Ovary (tissue), 3 donors: ENCODE measurements around the gene PSTPIP1.

Experiments
- EP300 ChIP-seq: sonication (generic); formaldehyde crosslinking; IDR thresholded peaks from one replicate; pipeline ENCODE4 v1.6.1; 2017; ENCODE audit warnings: antibody characterized with exemption
- POLR2A ChIP-seq: fragments of 450-650 bp; IDR thresholded peaks from one replicate; pipeline ENCODE4 v1.6.1; 2017; ENCODE audit warnings: antibody characterized with exemption, mild to moderate bottlenecking, moderate library complexity
- TF ChIP-seq, protein P1 (sequence below), 3 donors: fragments of 450-650 bp in 2 of 3; fragments of 200-600 bp in 1 of 3; IDR thresholded peaks; one replicate each; pipeline versions ENCODE4 v1.5.1 to v1.8.0; 2016 to 2022; ENCODE audit warnings: antibody characterized with exemption in 3 of 3, mild to moderate bottlenecking in 1 of 3
- donor health status: DM: no; HTN: no; CAD: no.

DNA sequence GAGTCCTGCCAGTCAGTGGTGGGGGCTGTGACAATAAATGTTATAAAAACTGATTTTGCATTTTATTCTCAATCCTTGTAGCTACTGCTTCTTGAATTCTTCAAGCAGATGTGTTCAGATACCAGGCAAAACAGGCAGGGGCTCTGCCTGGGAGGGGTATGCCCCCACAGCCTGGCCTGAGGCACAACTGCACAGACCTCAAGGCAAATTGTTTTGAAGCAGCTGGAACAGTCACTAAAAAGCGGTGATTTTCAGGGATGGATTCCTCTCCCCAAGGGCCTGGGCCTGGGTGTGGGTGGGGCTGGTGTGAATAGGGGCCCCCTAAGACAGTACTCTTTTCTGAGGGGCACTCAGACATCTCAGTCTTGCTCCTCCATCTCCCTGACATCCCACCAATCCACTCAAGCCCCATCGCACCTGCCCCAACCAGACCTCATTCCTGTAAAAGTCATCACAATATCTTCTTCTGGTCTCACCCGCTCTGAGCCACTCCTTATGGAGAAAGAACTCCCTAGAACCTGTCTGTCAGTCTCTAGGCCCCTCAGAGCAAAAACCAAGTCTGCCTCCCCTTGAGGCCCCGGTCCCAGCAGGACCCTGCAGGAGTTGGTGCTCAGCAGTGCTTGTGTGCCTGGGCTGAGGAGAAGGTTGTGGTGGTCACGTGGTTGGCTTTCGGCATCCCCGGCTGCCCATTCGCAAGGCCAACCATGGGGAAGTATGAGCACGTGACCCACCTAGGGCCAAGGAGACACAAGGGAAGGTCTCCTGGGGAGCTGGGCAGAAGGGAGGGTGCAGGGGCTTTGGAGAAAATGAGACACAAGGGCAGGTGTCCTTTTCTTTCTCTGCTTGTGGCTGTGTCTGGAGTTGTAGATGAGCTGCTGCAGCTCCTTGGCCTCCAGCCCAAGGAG lies 2.9 kb upstream of the PSTPIP1 start:
- TF ChIP-seq, protein P1, sequence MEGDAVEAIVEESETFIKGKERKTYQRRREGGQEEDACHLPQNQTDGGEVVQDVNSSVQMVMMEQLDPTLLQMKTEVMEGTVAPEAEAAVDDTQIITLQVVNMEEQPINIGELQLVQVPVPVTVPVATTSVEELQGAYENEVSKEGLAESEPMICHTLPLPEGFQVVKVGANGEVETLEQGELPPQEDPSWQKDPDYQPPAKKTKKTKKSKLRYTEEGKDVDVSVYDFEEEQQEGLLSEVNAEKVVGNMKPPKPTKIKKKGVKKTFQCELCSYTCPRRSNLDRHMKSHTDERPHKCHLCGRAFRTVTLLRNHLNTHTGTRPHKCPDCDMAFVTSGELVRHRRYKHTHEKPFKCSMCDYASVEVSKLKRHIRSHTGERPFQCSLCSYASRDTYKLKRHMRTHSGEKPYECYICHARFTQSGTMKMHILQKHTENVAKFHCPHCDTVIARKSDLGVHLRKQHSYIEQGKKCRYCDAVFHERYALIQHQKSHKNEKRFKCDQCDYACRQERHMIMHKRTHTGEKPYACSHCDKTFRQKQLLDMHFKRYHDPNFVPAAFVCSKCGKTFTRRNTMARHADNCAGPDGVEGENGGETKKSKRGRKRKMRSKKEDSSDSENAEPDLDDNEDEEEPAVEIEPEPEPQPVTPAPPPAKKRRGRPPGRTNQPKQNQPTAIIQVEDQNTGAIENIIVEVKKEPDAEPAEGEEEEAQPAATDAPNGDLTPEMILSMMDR (IDR thresholded peaks at IDR 0.05), result no peak
- no peak for TF ChIP-seq POLR2A
- TF ChIP-seq EP300, result no peak
